ENCODE measurements around the gene RND2. TPM values are rescaled to one million over a fixed set of nuclear protein-coding genes. Genes with fewer than 3 reads are reported as not detected.
A peak's percentile ranks its signal among the peaks of the same experiment; 100 is the strongest.

Gene RND2
- total RNA-seq, 2 donors from 2014 or later = 1.6 to 1.8 TPM

DNA sequence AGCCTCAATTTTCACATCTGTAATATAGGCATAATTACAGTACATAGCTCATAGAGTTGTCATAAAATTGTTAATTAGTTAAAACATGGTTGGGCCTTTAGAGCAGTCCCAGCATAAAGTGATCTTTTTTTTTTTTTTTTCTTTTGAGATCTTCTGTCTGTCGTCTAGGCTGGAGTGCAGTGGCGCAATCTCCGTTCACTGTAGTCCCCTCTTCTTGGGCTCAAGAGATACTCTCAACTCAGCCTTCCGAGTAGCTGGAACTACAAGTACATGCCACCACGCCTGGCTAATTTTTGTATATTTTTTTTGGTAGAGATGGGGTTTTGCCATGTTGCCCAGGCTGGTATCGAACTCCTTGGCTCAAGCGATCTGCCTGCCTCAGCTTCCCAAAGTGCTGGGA lies 31.0 kb downstream of the RND2 start:
- no peak for ATAC-seq
- DNase-seq = no peak
- intact Hi-C loops (cut with DNase I) = no loop called here

DNA sequence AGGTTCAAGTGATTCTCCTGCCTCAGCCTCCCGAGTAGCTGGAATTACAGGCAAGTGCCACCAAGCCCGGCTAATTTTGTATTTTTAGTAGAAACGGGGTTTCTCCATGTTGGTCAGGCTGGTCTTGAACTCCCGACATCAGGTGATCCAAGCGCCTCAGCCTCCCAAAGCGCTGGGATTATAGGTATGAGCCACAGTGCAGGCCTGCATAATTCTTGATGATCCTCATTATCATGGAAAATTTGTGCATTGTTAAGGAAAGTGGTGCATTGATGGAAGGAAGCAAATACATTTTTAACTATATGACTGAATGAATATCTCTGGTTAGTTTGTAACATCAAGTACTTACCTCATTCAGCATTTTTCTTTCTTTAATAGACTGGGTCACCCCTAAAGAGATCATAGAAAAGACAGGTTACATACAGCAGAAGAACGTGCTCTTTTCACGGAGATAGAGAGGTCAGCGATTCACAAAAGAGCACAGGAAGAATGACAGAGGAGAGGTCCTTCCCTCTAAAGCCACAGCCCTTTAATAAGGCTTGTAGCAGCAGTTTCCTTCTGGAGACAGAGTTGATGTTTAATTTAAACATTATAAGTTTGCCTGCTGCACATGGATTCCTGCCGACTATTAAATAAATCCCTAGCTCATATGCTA lies 38.1 kb downstream of the RND2 start:
- ATAC-seq (no peak), DNase-seq (no peak)
- intact Hi-C loops (cut with DNase I) = no loop called here

DNA sequence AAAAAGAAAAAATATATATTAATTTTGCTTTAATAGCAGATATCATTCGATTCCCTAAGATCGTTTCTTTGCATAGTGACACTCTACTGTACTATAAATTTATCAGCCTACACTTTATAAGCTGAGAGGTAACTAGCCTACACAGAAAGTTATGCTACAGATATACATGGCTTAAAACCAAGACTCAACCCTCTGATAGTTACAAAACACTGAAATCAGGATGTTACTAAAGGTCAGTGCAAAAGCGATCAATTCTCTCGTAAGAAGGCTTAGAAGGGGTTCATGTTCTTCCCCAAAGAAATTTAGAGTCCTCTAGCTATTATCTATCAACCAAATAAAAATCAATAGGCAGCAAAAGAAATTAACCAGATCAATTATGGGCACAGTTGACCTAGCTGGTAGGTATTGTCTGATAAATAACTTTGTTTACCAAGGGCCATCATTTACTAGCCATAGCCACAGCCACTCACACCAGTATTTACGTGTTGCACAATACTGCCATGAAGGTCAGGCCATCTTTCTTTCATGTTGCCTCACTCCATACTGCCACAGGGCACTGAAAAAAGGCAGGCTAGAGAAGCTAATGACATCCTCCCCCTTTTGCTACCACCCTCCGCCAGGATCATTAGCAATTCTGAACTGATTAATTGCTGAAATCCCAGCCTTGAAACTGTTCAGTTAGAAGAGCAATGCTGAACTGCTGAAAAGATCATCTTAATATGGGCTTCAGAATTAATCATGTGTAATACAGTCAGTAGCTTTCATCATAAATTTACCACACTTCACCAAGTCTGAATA lies 43.7 kb downstream of the RND2 start:
- intact Hi-C loops (cut with DNase I) = no loop called here
- ATAC-seq = peak; percentile 23 to 55
- no peak for DNase-seq

DNA sequence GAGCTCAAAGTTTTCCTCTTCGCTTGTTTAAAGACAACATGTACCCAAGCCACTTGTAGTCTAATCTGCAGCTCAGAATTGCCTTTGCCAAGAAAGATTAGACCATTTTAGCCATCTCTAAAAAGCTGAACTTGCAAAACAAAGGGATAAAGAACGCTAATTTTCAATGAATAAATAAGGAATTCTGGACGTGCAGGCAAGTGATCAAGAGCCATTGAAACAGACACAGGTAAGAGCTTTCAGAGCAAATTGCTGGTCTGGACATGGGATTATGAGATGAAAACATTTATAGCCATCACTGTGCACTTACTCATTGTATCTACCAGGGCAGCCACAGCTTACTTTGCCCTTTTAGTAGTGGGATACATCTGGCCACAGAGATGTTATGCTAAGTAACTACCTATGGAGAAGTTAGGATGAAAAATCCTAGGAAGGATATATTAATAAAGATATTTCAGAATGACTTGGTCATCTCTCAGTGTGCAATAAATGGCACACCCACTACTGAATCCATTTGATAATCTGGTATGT lies 44.4 kb downstream of the RND2 start:
- DNase-seq (no peak), ATAC-seq (peak; percentile 48 to 73)
- intact Hi-C loops (cut with DNase I) = no loop called here

DNA sequence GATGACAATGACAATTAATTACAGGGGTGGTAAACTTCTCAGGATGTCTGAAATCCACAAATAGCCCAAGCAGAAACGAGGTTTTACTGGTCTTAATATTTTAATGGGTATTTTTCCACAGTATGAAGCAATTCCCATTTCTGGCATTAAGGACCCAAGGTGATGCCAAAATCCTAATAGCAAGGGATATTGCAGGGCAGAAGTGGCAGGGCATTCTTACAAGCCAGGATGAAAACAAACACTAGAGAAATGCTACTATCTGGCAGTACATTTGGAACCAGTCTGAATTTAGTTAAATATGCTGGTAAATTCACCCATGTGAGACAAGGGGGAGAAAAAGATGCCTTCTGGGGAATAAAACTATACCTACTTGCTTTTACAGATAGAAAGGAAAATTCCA lies 45.2 kb downstream of the RND2 start:
- no peak for ATAC-seq
- intact Hi-C loops (cut with DNase I) = no loop called here

DNA sequence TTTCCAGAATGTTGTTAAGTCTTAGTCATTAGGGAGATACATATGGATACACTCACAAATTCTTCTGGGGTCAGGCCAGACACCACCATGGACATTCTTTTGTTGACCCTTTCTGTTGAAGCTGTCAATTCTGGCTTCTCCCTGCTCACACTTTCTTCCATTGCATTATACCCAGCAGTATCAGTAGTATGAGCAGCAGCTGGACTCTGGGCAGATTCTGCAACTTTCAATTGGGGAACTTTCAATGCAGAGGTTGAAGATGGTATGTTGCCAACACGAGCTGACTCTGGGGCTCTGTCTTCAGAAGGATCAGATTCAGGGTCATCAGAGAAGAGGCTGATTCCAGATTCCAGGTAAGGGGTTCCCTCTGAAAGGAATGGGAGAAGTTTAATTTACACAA lies 45.8 kb downstream of the RND2 start:
- DNase-seq (no peak), ATAC-seq (no peak)
- intact Hi-C loops (cut with DNase I) = no loop called here

More for the DNA sequence above, 45.2 kb downstream of the RND2 start:
- DNase-seq = no peak

DNA sequence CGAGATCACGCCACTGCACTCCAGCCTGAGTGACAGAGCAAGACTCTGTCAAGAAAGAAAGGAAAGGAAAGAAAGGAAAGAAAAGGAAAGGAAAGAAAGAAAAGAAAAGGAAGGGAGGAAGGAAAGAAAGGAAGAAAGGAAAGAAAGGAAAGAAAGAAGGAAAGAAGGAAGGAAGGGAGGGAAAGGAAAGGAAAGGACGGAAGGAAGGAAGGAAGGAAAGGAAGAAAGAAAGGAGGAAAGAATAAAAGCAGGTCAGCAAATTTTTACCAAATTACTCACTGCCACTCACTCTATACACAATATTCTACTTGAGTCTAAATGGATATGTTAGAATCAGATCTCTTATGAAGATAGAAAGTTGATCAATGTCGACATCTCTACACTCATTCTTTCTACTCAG lies 49.8 kb downstream of the RND2 start:
- DNase-seq = no peak
- ATAC-seq = no peak
- intact Hi-C loops (cut with DNase I) = no loop called here

DNA sequence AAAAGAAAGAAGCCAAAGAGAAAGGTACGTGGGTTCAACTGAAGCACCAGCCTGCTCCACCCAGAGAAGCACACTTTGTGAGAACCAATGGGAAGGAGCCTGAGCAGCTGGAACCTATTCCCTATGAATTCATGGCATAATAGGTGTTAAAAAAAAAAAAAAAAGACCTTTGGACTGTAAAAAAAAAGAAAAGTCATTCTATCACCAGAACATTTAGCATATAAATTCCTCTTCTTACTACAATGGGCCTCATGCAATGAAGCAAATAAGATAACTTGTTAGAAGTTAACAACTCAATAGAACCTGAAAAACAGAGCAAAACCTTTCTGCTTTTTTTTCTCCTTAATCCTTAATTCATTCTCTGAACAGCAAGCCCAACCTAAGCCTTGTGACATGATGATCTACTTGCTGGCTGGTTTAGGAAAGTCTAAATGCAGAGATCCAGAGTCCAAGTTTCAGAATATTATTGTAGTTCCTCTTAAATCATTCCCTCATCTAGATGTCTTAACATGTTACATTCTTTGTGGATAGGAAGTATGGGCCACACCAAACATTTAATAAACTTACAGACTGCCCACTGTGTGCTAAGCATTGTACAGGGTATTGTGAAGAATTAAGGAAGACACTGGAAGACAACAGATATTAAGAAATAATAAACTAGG lies 54.7 kb downstream of the RND2 start:
- ATAC-seq (no peak), DNase-seq (no peak)
- intact Hi-C loops (cut with DNase I) = no loop called here

Other genes starting within 250 kb of the RND2 start
- gene WNK4, start 244.6 kb upstream of the RND2 start, total RNA-seq = not detected
- gene COA3, start 226.5 kb upstream of the RND2 start, total RNA-seq = 10 to 100 TPM; 60.3 to 63.9 TPM
- under 1 TPM in 1 of 2 donors, not detected in 1; 0.44 TPM for gene CNTD1, start 226.4 kb upstream of the RND2 start, total RNA-seq
- 10 to 100 TPM; 63.5 to 72.5 TPM for gene BECN1, start 200.9 kb upstream of the RND2 start, total RNA-seq
- 10 to 100 TPM; 67.8 to 83.3 TPM for gene PSME3, start 191.8 kb upstream of the RND2 start, total RNA-seq
- gene AOC2, start 180.7 kb upstream of the RND2 start, total RNA-seq = 1 to 10 TPM; 1.6 to 3.8 TPM
- 10 to 100 TPM; 56.6 to 96.4 TPM for gene AOC3, start 174.0 kb upstream of the RND2 start, total RNA-seq
- not detected for gene G6PC1, start 124.4 kb upstream of the RND2 start, total RNA-seq
- gene AARSD1, start 60.8 kb upstream of the RND2 start, total RNA-seq = 10 to 100 TPM; 23.5 to 34.5 TPM
- 10 to 100 TPM; 37.8 to 49.4 TPM for gene PTGES3L, start 45.2 kb upstream of the RND2 start, total RNA-seq
- gene RUNDC1, start 44.7 kb upstream of the RND2 start, total RNA-seq = 10 to 100 TPM in 1 of 2 donors, 1 to 10 TPM in 1; 9.3 to 14.5 TPM
- gene RPL27, start 26.8 kb upstream of the RND2 start, total RNA-seq = 100 to 1,000 TPM; 722 to 820 TPM
- gene IFI35, start 18.4 kb upstream of the RND2 start, total RNA-seq = 10 to 100 TPM; 19.4 to 23.7 TPM
- 100 to 1,000 TPM; 115 to 118 TPM for gene VAT1, start 2.8 kb upstream of the RND2 start, total RNA-seq
- gene BRCA1, start 100.1 kb downstream of the RND2 start, total RNA-seq = 1 to 10 TPM; 2.9 to 7.9 TPM
- 10 to 100 TPM; 71.9 to 87.2 TPM for gene NBR1, start 146.0 kb downstream of the RND2 start, total RNA-seq
- 1 to 10 TPM; 7.6 to 8.4 TPM for gene TMEM106A, start 186.6 kb downstream of the RND2 start, total RNA-seq
- not detected for gene CCDC200, start 203.4 kb downstream of the RND2 start, total RNA-seq
- over 10,000 TPM in 1 of 2 donors, 1,000 to 10,000 TPM in 1; 5,669 to 12,300 TPM for gene RNU2-1, start 208.7 kb downstream of the RND2 start, total RNA-seq

Measured in left cardiac atrium (tissue), 4 donors.